ENCODE measurements around the gene SCG5. TPM values are rescaled to one million over a fixed set of nuclear protein-coding genes. Genes with fewer than 3 reads are reported as not detected.

The SCG5 gene
- total RNA-seq, 2 donors from 2014 or later = 4.9 to 9.5 TPM

GRCh38 chr15:32738666-32739065, 97.2 kb downstream of the SCG5 start:
- intact Hi-C loops (cut with DNase I, micrococcal nuclease) = no loop called here

GRCh38 chr15:32739522-32740063, 98.1 kb downstream of the SCG5 start:
- no peak for ATAC-seq
- intact Hi-C loops (cut with DNase I, micrococcal nuclease) = no loop called here
- no peak for DNase-seq

More at GRCh38 chr15:32738666-32739065, 97.2 kb downstream of the SCG5 start:
- DNase-seq = no peak
- ATAC-seq = no peak

- ATAC-seq = no peak
- DNase-seq = no peak
- intact Hi-C loops (cut with DNase I, micrococcal nuclease) = no loop called here
These were observed 102.1 kb downstream of the SCG5 start for GRCh38 chr15:32743411-32744140.

- intact Hi-C loops (cut with DNase I, micrococcal nuclease) = no loop called here
- DNase-seq (no peak), ATAC-seq (no peak)
These were observed 104.8 kb downstream of the SCG5 start for GRCh38 chr15:32746116-32746857.

Other genes with a start within 250 kb of the SCG5 start
- not detected for gene GOLGA8K, start 238.4 kb upstream of the SCG5 start, total RNA-seq
- gene GOLGA8O, start 186.1 kb upstream of the SCG5 start, total RNA-seq = under 1 TPM; 0.39 to 0.85 TPM
- gene GOLGA8N, start 48.3 kb upstream of the SCG5 start, total RNA-seq = 1 to 10 TPM; 2.9 to 3.9 TPM
- gene ARHGAP11A, start 26.2 kb upstream of the SCG5 start, total RNA-seq = 10 to 100 TPM in 1 of 2 donors, 1 to 10 TPM in 1; 6.4 to 15.5 TPM
- 10 to 100 TPM; 13.7 to 46.0 TPM for gene GREM1, start 76.3 kb downstream of the SCG5 start, total RNA-seq